Skeletal muscle cell (primary cell): ENCODE data around the gene IARS2.
"Not testable (repeated sequence)": the region's sequence is repeated elsewhere in the genome, so short reads cannot be mapped to it uniquely, and the experiment has no call there.

Experiments
- DNase-seq: peaks from one replicate; pipeline ENCODE4 v3.0.0-alpha.2; 2010; ENCODE audit warnings: low read depth
- H3K4me3 ChIP-seq: 2 replicates; pipeline ENCODE4 v1.5.1; 2011; ENCODE audit warnings: low read depth, mild to moderate bottlenecking, control low read depth, low read length, moderate library complexity

IARS2 gene

GRCh38 chr1:220158530-220158929 lies 64.6 kb downstream of the IARS2 start:
- not testable (repeated sequence) for DNase-seq, H3K4me3 ChIP-seq

DNA sequence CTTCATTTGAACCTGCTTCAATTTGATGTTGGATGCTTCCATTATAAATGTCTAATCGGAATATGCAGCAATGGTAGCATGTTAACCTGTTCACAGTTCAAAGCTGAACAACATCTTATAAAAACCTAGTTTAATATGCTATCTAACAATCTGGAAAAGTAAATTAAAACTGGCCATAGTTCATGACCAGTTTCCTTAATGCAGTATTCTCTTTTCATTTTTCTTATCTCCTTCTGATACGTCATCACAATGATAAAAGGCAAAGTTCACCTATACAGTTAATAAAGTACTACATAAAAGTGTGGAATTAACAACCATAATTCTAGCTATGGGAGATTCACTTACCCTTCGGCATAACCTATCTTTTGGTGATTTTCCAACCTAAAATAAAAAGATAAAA lies 65.1 kb downstream of the IARS2 start:
- H3K4me3 ChIP-seq: no peak overlapping the region
- DNase-seq: no peak

DNA sequence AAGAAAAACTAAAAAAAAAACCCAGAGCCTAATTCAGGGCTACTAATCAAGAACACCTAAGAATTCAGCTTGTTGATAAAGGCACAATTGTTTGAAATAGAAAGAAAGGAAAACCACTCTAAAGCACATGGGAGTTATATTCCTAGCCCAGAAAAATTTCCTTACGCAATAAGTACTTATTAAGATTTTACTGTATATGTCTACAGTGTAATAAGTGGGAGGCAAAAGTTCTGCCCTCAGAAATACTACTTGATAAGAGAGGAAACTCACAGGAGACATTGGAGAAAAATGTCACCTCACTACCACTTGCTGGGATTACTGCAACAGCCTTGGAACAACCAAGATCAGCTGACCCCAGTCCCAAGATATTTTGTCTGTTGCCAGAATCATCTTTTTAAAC lies 66.1 kb downstream of the IARS2 start:
- H3K4me3 ChIP-seq: no peak overlapping the region
- no peak for DNase-seq

DNA sequence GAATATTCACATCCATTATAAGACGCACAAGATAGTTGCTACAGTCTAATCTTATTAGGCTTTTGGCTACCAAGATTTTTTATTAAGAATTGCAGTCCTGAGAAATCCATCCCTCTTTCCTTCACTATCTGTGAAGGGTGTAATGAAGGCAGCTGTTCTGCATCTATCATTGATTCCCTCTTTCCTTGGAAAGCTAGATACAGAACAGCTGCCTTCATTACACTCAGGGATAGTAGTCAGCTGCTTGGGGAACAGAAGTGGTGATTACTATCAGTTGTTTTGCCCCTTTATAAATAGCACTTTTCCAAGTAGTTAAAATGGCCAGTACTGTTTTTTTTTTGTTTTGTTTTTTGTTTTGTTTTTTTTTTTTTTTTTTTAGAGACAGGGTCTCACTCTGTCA lies 70.2 kb downstream of the IARS2 start:
- no peak overlapping the region for H3K4me3 ChIP-seq
- DNase-seq: no peak

DNA sequence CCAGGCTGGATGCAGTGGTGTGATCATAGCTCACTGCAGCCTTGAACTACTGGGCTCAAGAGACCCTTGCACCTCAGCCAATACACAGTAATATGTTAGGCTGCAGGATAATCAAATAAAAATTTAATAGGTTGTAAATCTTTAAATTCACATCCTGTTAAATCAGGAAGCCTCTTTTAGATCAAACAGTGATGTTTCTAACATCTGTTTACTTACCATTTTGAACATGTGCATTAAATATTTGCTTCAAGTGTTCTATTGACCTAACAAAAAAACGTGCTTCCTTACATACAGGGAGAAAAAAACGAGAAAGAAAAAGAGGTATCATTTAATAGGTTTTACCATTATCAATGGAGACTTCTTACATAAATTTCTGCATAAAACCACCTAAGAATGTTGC lies 70.6 kb downstream of the IARS2 start:
- no peak overlapping the region for H3K4me3 ChIP-seq

GRCh38 chr1:220166853-220167252 lies 72.9 kb downstream of the IARS2 start:
- H3K4me3 ChIP-seq: no peak overlapping the region
- no peak for DNase-seq

More for the DNA sequence above, 70.6 kb downstream of the IARS2 start:
- DNase-seq: no peak

DNA sequence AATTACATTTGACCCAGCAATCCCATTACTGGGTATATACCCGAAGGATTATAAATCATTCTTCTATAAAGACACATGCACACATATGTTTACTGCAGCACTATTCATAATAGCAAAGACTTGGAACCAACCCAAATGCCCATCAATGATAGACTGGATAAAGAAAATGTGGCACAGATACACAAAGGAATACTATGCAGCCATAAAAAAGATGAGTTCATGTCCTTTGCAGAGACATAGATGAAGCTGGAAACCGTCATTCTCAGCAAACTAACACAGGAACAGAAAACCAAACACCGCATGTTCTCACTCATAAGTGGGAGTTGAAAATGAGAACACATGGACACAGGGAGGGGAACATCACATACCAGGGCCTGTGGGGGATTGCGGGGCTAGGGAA lies 76.0 kb downstream of the IARS2 start:
- not testable (repeated sequence) for H3K4me3 ChIP-seq, DNase-seq

GRCh38 chr1:220170836-220171526 lies 77.0 kb downstream of the IARS2 start:
- H3K4me3 ChIP-seq: no peak overlapping the region
- DNase-seq: no peak

GRCh38 chr1:220176540-220176939 lies 82.6 kb downstream of the IARS2 start:
- no peak for DNase-seq

DNA sequence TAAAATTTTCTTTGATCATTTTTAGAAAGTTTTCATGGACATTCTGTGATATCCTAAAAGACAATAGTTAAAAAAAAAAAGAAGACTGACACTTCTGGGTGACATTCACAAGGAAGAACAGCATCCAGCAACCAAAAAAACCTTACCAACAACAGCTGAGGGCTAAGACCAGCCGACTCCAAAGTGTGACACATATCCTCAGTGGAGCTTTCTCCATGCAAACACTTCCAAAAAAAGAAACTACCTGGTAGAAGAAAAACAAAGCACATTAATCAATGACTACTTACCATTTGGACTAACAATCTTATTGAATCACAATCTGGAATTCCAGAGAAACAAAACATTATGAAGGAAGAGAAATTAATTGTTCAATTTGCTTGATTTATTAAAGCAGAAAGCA lies 88.2 kb downstream of the IARS2 start:
- no peak for DNase-seq
- H3K4me3 ChIP-seq: no peak overlapping the region

More at GRCh38 chr1:220176540-220176939, 82.6 kb downstream of the IARS2 start:
- no peak overlapping the region for H3K4me3 ChIP-seq

GRCh38 chr1:220182656-220183055 lies 88.7 kb downstream of the IARS2 start:
- DNase-seq: no peak
- H3K4me3 ChIP-seq: no peak overlapping the region

DNA sequence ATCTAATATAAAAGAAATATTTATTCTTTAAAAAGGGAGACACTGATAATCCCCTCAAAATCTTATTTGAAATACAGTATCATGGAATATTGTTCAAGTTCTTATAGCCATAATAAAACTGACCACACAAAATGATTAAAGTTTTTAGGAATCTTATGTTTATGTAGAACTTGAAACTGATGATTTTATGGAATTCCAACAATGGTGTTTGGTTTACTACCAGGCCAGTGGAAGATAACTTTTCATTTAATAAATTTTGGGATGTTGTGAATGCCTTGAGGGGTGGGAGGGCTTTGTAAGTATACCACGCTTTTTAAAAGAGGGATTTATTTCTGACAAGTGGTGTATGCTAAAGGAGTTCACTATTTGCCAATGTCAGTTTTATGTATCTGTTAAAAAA lies 90.6 kb downstream of the IARS2 start:
- DNase-seq: no peak
- H3K4me3 ChIP-seq: no peak overlapping the region

DNA sequence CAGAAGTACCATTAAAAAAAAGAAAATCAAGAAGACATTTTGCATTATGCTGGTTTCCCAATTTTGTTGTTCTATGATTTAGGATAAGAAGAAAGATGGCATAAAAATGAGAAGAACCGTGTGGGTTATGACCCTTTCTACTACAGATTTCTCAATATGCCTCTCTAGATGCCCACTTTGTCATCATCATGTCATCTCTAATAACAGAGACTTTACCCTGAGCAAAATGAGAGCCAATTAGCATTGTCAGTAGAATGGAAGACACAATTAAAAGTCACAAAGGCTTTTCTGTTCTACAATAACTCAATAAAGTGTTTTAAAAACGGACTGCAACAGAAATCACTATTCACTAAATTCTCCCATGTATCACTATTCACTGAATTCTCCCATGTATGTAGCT lies 92.8 kb downstream of the IARS2 start:
- no peak overlapping the region for H3K4me3 ChIP-seq
- no peak for DNase-seq

DNA sequence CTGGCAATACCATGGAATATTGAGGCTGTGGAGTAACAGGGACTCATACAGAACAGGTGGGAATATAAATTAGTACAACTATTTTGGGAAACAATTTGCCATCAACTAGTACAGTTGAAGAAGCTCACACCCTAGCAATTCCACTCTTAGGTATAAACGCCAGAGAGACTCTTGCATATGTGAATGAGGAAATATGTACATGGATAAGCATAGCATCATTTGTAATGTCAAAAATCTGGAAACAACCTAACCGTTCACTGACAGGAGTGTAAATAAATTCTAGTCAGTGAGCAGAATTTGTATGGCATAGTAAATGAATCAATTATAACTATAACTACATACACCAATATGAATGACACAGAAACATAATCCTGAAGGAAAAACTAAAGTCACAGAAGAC lies 94.6 kb downstream of the IARS2 start:
- no peak for DNase-seq
- no peak overlapping the region for H3K4me3 ChIP-seq

DNA sequence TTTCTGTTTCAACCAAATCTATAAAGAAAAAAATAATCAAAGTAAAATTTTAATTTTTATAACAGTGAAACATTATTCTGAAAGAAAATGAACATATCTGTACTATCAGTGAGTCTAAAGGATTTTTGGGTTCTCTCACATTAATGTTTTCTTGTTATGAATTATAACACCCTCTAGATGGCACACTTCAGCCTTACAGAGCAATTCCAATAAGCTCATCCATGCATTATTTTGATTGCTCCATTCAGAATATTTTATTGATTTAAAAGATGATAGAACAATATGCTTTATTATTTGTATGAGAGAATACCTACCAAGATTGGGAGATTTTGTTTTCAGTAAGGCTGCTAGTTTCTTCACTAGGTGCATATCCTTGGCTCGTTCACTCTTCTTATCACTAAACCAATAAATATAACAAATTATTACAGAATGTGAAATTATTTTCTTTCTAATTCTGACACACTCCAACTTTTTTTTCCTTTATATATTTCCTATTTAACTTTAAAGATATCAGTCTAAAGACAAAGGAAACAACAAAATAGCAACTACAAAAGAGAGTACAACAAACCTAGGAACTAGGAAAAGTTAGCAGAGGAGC lies 95.9 kb downstream of the IARS2 start:
- DNase-seq: peak; percentile 1
- H3K4me3 ChIP-seq: no peak overlapping the region

GRCh38 chr1:220195701-220196100 lies 101.8 kb downstream of the IARS2 start:
- DNase-seq: no peak
- H3K4me3 ChIP-seq: no peak overlapping the region
